Measurements from ENCODE around the gene ZCCHC13.

DNA sequence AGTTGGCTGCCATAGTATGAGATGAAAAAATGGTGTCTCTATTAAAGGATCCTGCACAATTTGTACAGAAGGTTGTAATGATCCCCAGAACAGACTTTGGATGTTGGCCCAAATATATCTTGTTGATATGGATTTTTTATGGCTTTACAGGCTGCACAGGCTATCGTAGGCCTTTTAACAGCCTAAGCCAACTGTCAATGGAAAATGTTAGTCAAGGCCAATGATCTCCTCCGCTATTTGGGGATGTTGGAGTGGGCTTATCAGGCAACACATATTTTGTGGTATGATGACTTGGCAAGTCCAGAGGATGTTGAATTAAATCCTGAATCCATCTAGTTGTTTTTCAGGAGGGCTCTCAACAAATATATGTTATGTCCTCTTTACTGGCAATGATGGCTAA, 42.1 kb downstream of the ZCCHC13 start:
- TF ChIP-seq CTCF (conservative IDR thresholded peaks at IDR 0.05 in 1 of 2, IDR thresholded peaks at IDR 0.05 in 1 of 2; ENCODE audit: low read depth in 1 of 2, low read length in 2 of 2) (no peak), EZH2 (IDR thresholded peaks at IDR 0.05; ENCODE audit: low read length, missing control alignments) (no peak)
